WERI-Rb-1 (cell line): ENCODE data around the gene RBMX.
"Not testable (repeated sequence)": the region's sequence is repeated elsewhere in the genome, so short reads cannot be mapped to it uniquely, and the experiment has no call there.

Experiments used
- DNase-seq: peaks from one replicate; pipeline ENCODE4 v3.0.0-alpha.2; 2020
- H3K27ac ChIP-seq: fragments of 250-450 bp; sonication (Bioruptor Pico); 2 replicates; pipeline ENCODE4 v1.5.1; 2020; ENCODE audit warnings: mild to moderate bottlenecking, moderate library complexity
- H3K27me3 ChIP-seq: fragments of 250-450 bp; sonication (Bioruptor Pico); 2 replicates; pipeline ENCODE4 v1.5.1; 2021; ENCODE audit warnings: mild to moderate bottlenecking, low read depth, moderate library complexity; ENCODE audit not compliant: insufficient read depth, severe bottlenecking
- H3K36me3 ChIP-seq: fragments of 250-450 bp; sonication (Bioruptor Pico); 2 replicates; pipeline ENCODE4 v1.5.1; 2020; ENCODE audit warnings: mild to moderate bottlenecking, moderate library complexity
- H3K4me3 ChIP-seq: 2 replicates; pipeline ENCODE4 v1.5.1; 2011; ENCODE audit warnings: low read depth, mild to moderate bottlenecking, control low read depth, low read length
- H3K9me3 ChIP-seq: fragments of 250-450 bp; sonication (Bioruptor Pico); 2 replicates; pipeline ENCODE4 v1.5.1; 2021; ENCODE audit warnings: mild to moderate bottlenecking, moderate library complexity; ENCODE audit not compliant: severe bottlenecking
- TF ChIP-seq, protein P1 (sequence below): IDR thresholded peaks from 2 replicates; pipeline ENCODE4 v1.5.1; 2011; ENCODE audit warnings: low read depth, mild to moderate bottlenecking, control low read depth, inconsistent platforms, low read length

The RBMX gene

DNA sequence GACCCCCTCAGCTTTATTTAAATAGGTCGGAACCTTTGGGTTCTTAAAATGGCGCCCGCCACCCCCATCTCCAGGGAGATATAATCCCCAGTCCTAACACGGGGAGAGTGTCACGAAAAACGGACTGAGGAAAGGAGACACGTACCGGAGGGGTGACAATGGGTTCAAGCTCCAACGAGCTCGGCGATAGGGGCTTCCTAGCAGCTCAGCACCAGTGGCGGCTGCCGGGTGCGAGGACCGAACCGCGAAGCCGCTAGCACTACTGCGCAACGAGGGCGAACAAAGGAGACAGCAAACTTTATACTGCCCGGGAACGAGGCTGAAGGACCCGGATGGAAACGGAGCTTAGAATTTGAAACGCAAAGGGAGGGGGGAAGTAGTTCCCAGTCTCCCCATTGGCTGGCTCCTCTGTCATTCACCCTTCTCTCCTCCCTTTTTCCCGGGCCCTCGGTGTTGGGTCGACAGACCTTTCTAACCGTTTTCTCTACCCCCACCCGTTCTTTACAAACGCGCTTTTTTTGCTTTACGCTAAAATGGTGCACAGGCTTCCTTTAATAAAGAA is at the start of gene RBMX:
RBMX (minus strand) TSS at position 274 of the 562 bp plus-strand sequence. CDS start 1,298 bp downstream, outside the sequence.
- TF ChIP-seq, protein P1, sequence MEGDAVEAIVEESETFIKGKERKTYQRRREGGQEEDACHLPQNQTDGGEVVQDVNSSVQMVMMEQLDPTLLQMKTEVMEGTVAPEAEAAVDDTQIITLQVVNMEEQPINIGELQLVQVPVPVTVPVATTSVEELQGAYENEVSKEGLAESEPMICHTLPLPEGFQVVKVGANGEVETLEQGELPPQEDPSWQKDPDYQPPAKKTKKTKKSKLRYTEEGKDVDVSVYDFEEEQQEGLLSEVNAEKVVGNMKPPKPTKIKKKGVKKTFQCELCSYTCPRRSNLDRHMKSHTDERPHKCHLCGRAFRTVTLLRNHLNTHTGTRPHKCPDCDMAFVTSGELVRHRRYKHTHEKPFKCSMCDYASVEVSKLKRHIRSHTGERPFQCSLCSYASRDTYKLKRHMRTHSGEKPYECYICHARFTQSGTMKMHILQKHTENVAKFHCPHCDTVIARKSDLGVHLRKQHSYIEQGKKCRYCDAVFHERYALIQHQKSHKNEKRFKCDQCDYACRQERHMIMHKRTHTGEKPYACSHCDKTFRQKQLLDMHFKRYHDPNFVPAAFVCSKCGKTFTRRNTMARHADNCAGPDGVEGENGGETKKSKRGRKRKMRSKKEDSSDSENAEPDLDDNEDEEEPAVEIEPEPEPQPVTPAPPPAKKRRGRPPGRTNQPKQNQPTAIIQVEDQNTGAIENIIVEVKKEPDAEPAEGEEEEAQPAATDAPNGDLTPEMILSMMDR, result no peak
- Histone ChIP-seq H3K27me3 (peaks cover 9% of the 10 kb centered on the region), H3K36me3 (peaks cover 48% of the 10 kb centered on the region), H3K9me3 (peaks cover 3% of the 10 kb centered on the region), H3K27ac (peak within 1 kb of the TSS; percentile 99), H3K4me3 (peak within 1 kb of the TSS; percentile 78)
- peak; percentile 90 for DNase-seq

DNA sequence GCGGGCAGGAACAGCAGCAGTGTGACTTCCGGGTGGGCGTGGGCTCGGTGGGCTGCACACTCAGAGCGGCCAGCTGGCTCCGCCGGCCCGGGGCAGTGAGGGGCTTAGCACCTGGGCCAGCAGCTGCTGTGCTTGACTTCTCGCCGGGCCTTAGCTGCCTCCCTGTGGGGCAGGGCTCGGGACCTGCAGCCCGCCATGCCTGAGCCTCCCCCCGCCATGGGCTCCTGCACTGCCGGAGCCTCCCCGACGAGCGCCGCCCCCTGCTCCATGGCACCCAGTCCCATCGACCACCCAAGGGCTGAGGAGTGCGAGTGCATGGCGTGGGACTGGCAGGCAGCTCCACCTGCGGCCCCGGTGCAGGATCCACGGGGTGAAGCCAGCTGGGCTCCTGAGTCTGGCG is 40.9 kb upstream of the RBMX start:
- H3K4me3 ChIP-seq, H3K36me3 ChIP-seq, H3K9me3 ChIP-seq, DNase-seq, H3K27ac ChIP-seq, H3K27me3 ChIP-seq: not testable (repeated sequence)

DNA sequence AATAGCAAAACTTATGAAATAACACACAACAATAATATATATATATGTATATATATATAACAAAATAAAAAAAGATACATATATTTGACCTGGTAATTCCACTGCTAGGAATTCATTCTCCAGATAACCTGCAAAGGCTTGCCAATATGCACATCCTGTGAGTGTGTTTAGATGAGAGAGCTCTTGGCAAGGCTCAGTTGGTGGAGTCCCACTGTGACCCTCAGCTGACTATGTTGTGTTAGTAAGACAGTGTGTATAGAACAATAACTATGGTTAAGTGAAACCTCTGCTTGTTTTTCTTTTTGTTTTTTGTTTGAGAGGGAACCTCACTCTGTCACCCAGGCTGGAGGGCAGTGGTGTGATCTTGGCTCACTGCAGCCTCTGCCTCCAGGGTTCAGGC is 39.5 kb upstream of the RBMX start:
- TF ChIP-seq, protein P1, result no peak
- Histone ChIP-seq H3K27me3 (no peaks in the 10 kb centered on the region), H3K27ac (no peak overlapping the region), H3K4me3 (no peak overlapping the region), H3K9me3 (no peaks in the 10 kb centered on the region), H3K36me3 (no peaks in the 10 kb centered on the region)
- no peak for DNase-seq

DNA sequence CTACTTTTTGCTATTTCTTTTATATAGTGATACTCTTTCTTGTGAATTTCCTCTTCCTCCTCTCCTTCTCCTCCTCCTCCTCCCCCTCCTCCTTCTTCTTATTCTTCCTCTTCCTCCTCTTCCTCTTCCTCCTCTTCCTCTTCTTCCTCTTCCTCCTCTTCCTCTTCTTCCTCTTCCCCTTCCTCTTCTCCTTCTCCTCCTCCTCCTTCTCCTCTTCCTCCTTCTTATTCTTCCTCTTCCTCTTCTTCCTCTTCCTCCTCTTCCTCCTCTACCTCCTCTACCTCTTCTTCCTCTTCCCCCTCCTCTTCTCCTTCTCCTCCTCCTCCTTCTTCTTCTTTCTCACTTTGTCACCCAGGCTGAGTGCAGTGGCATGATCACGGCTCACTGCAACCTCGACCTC is 36.3 kb upstream of the RBMX start:
- no peak for DNase-seq
- TF ChIP-seq, protein P1, result no peak
- Histone ChIP-seq H3K27me3 (no peaks in the 10 kb centered on the region), H3K27ac (no peak overlapping the region), H3K36me3 (no peaks in the 10 kb centered on the region), H3K4me3 (no peak overlapping the region), H3K9me3 (no peaks in the 10 kb centered on the region)

DNA sequence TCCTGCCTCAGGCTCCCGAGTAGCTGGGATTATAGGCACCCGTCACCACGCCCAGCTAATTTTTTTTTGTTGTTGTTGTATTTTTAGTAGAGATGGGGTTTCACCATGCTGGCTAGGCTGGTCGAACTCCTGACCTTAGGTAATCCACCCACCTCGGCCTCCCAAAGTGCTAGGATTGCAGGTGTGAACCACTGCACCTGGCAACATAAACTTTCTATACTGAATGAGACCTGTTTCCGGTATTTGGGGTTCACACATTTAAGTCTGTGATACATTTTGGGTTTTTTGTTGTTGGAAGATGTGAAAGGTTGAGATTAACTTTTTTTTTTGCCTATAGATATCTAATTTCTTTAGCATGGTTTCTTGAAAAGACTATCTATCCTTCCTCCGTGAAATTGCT is 31.1 kb upstream of the RBMX start:
- H3K9me3 ChIP-seq, H3K27me3 ChIP-seq, H3K4me3 ChIP-seq, H3K27ac ChIP-seq, H3K36me3 ChIP-seq, DNase-seq: not testable (repeated sequence)

DNA sequence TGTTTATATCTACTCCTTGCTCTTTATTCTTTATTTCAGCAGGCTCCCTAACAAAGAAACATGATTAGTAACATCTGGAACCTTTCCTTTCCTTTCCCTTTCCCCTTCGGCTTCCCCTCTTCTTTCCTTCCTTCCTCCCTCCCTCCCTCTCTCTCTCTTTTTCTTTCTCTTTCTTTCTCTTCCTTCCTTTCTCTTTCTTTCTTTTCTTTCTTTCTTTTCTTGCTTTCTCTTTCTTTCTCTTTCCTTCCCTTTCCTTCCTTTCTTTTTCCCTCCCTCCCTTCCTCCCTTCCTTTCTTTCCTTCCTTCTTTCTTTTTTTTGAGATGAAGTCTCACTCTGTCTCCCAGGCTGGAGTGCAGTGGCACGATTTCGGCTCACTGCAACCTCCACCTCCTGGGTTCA is 30.7 kb upstream of the RBMX start:
- Histone ChIP-seq H3K9me3 (no peaks in the 10 kb centered on the region), H3K27ac (no peak overlapping the region), H3K4me3 (no peak overlapping the region), H3K27me3 (no peaks in the 10 kb centered on the region), H3K36me3 (no peaks in the 10 kb centered on the region)
- DNase-seq, result no peak
- TF ChIP-seq, protein P1, result no peak

DNA sequence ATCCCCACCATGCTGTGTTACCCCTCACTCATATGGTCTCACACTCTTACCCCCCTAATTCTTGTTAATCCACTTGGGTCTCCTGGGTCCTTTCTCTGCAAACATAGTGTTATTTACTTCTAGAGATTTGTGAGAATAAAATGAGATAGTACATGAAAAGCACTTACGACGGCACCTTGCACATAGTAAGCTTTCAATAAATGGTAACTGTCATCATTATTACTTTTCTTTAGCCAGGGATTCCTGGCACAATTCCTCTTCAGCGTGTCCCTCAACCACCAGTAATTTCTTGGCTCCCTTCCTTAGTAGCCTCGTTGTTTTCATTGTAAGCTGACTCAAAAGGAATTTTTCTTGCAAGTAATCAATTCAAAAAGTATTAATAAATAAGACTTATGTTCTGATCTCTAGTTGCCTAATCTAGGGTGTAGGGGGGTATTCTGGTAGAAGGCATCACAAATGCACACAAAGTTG is 30.1 kb upstream of the RBMX start:
- Histone ChIP-seq H3K27me3 (no peaks in the 10 kb centered on the region), H3K27ac (peak overlapping the region; percentile 29), H3K4me3 (peak overlapping the region; percentile 12; the same call in 1 of the 2 replicates), H3K36me3 (no peaks in the 10 kb centered on the region), H3K9me3 (no peaks in the 10 kb centered on the region)
- no peak for DNase-seq
- TF ChIP-seq, protein P1, result no peak
